ENCODE data around the gene HDAC9. TPM values are rescaled to one million over a fixed set of nuclear protein-coding genes. Genes with fewer than 3 reads are reported as not detected.

Gene HDAC9
- total and polyA plus RNA-seq, 2 of the 13 experiments (the other 11 are each of a cell fraction or from before 2014, with no cell fraction given): 0.05 to 0.07 TPM

GRCh38 chr7:18577096-18577771 lies 81.7 kb downstream of the HDAC9 start (continued):
- TF ChIP-seq MAX (IDR thresholded peaks at IDR 0.05) (no peak), MAFG (CRISPR knock-in tag; IDR thresholded peaks at IDR 0.05) (no peak), NPAS2 (CRISPR knock-in tag; IDR thresholded peaks at IDR 0.05; ENCODE audit: borderline replicate concordance) (no peak), ZNF280D (CRISPR knock-in tag; IDR thresholded peaks at IDR 0.05) (no peak), ZNF776 (CRISPR knock-in tag; IDR thresholded peaks at IDR 0.05) (no peak), ONECUT2 (CRISPR knock-in tag; IDR thresholded peaks at IDR 0.05) (no peak), ZNF501 (CRISPR knock-in tag; IDR thresholded peaks at IDR 0.05) (no peak), GZF1 (CRISPR knock-in tag; IDR thresholded peaks at IDR 0.05) (no peak), ZNF703 (CRISPR knock-in tag; IDR thresholded peaks at IDR 0.05; ENCODE audit: borderline replicate concordance) (no peak)

- Histone ChIP-seq H3K79me2 (ENCODE audit: insufficient read depth, low read length) (no peaks in the 10 kb centered on the region), H2AFZ (ENCODE audit: low read length) (no peak overlapping the region), H3K4me2 (ENCODE audit: low read depth, low read length) (no peak overlapping the region), H4K20me1 (ENCODE audit: insufficient read depth, low read length) (no peaks in the 10 kb centered on the region), H3K9ac (ENCODE audit: insufficient read depth, low read depth, low read length) (no peak overlapping the region), H3K4me1 (ENCODE audit: insufficient read depth, low read length) (no peaks in the 10 kb centered on the region), H3K4me3 (replicated peaks in 1 of 3; ENCODE audit: insufficient read depth in 1 of 3, low read depth in 2 of 3, low read length in 3 of 3) (no peak overlapping the region), H3K9me3 (ENCODE audit: low read length) (no peaks in the 10 kb centered on the region), H3K27ac (ENCODE audit: extremely low read length, insufficient read depth, low read length) (no peak overlapping the region), H3K36me3 (replicated peaks in 1 of 2; ENCODE audit: control insufficient read depth in 1 of 2, insufficient read depth in 2 of 2, low read length in 2 of 2) (no peaks in the 10 kb centered on the region), H3K27me3 (ENCODE audit: control insufficient read depth in 1 of 2, insufficient read depth in 2 of 2, low read length in 2 of 2) (no peaks in the 10 kb centered on the region; a peak in 2 of 5 replicates)
- in situ Hi-C loops (cut with HindIII; ENCODE audit: extremely low pct_ligation_motif_present, low pct_unique_long_range_greater_than_20kb) (no loop called here), intact Hi-C loops (cut with micrococcal nuclease; ENCODE audit: unreplicated experiment) (no loop called here)
- ChIA-PET CTCF (ENCODE audit: low intra/inter-chr PET ratio, low total read pairs) (no interaction called here), POLR2A (no interaction called here)
- BruUV-seq (replicated peaks): no TSS peak
- 18% methylated on average over 4 of the region's 4 CpGs for WGBS (ENCODE audit: low lambda C conversion rate)
- no peak for FAIRE-seq
- no peak for ATAC-seq
- no peak for DNase-seq (ENCODE audit: low spot score)
- TF ChIP-seq MED13 (CRISPR knock-in tag; IDR thresholded peaks at IDR 0.05) (no peak), ZNF251 (CRISPR knock-in tag; IDR thresholded peaks at IDR 0.05) (no peak), SOX6 (IDR thresholded peaks at IDR 0.05) (no peak), SOX6 (CRISPR knock-in tag; IDR thresholded peaks at IDR 0.05) (no peak), JUNB (CRISPR knock-in tag; IDR thresholded peaks at IDR 0.05; ENCODE audit: borderline replicate concordance) (no peak), XBP1 (CRISPR knock-in tag; IDR thresholded peaks at IDR 0.05) (no peak), POLR2AphosphoS2 (IDR thresholded peaks at IDR 0.05; ENCODE audit: low read depth, low read length) (no peak)
- TF ChIP-seq, protein P1, sequence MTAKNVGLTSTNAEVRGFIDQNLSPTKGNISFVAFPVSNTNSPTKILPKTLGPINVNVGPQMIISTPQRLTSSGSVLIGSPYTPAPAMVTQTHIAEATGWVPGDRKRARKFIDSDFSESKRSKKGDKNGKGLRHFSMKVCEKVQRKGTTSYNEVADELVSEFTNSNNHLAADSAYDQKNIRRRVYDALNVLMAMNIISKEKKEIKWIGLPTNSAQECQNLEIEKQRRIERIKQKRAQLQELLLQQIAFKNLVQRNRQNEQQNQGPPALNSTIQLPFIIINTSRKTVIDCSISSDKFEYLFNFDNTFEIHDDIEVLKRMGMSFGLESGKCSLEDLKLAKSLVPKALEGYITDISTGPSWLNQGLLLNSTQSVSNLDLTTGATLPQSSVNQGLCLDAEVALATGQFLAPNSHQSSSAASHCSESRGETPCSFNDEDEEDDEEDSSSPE (CRISPR knock-in tag; IDR thresholded peaks at IDR 0.05): no peak
- TF ChIP-seq, protein P2, sequence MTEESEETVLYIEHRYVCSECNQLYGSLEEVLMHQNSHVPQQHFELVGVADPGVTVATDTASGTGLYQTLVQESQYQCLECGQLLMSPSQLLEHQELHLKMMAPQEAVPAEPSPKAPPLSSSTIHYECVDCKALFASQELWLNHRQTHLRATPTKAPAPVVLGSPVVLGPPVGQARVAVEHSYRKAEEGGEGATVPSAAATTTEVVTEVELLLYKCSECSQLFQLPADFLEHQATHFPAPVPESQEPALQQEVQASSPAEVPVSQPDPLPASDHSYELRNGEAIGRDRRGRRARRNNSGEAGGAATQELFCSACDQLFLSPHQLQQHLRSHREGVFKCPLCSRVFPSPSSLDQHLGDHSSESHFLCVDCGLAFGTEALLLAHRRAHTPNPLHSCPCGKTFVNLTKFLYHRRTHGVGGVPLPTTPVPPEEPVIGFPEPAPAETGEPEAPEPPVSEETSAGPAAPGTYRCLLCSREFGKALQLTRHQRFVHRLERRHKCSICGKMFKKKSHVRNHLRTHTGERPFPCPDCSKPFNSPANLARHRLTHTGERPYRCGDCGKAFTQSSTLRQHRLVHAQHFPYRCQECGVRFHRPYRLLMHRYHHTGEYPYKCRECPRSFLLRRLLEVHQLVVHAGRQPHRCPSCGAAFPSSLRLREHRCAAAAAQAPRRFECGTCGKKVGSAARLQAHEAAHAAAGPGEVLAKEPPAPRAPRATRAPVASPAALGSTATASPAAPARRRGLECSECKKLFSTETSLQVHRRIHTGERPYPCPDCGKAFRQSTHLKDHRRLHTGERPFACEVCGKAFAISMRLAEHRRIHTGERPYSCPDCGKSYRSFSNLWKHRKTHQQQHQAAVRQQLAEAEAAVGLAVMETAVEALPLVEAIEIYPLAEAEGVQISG (CRISPR knock-in tag; IDR thresholded peaks at IDR 0.05): no peak
Observed at GRCh38 chr7:18579698-18580097, 84.1 kb downstream of the HDAC9 start.
